ENCODE measurements around the gene CBL.

The CBL gene

DNA sequence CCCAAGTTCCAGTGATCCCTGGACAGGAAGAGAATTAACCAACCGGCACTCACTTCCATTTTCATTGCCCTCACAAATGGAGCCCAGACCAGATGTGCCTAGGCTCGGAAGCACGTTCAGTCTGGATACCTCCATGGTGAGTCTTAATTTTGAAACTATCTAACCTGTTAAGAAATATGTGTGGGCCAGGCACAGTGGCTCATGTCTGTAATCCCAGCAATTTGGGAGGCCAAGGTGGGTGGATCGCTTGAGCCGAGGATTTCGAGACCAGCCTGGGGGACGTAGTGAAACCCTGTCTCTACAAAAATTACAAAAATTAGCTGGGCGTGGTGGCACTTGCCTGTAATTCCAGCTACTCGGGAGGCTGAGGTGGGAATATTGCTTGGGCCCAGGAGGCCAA lies 79.3 kb downstream of the CBL start:
- Histone ChIP-seq H3K9me3 (ENCODE audit: control insufficient read depth, insufficient read depth, low read depth, low read length) (no peaks in the 10 kb centered on the region), H3K27ac (ENCODE audit: extremely low read depth, low read depth, low read length) (no peak overlapping the region), H3K4me3 (ENCODE audit: low read depth, low read length) (no peak overlapping the region), H3K4me1 (ENCODE audit: control insufficient read depth, insufficient read depth, low read length) (no peaks in the 10 kb centered on the region), H3K36me3 (ENCODE audit: control insufficient read depth in 2 of 2, insufficient read depth in 1 of 2, low read length in 2 of 2) (peaks cover 4 to 42% of the 10 kb centered on the region in 2 experiments; a peak in 2 of 3 replicates)
- TF ChIP-seq ZNF548 (tag by site-specific recombination; IDR thresholded peaks at IDR 0.05): no peak
- no peak for TF ChIP-seq ZNF600 (tag by site-specific recombination; IDR thresholded peaks at IDR 0.05)
- no peak for TF ChIP-seq ZNF626 (tag by site-specific recombination; IDR thresholded peaks at IDR 0.05)
- TF ChIP-seq ZNF175 (tag by site-specific recombination; IDR thresholded peaks at IDR 0.05): no peak
- TF ChIP-seq, protein P1, sequence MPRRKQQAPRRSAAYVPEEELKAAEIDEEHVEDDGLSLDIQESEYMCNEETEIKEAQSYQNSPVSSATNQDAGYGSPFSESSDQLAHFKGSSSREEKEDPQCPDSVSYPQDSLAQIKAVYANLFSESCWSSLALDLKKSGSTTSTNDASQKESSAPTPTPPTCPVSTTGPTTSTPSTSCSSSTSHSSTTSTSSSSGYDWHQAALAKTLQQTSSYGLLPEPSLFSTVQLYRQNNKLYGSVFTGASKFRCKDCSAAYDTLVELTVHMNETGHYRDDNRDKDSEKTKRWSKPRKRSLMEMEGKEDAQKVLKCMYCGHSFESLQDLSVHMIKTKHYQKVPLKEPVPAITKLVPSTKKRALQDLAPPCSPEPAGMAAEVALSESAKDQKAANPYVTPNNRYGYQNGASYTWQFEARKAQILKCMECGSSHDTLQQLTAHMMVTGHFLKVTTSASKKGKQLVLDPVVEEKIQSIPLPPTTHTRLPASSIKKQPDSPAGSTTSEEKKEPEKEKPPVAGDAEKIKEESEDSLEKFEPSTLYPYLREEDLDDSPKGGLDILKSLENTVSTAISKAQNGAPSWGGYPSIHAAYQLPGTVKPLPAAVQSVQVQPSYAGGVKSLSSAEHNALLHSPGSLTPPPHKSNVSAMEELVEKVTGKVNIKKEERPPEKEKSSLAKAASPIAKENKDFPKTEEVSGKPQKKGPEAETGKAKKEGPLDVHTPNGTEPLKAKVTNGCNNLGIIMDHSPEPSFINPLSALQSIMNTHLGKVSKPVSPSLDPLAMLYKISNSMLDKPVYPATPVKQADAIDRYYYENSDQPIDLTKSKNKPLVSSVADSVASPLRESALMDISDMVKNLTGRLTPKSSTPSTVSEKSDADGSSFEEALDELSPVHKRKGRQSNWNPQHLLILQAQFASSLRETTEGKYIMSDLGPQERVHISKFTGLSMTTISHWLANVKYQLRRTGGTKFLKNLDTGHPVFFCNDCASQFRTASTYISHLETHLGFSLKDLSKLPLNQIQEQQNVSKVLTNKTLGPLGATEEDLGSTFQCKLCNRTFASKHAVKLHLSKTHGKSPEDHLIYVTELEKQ (tag by site-specific recombination; IDR thresholded peaks at IDR 0.05; ENCODE audit: borderline replicate concordance): no peak
- no peak for TF ChIP-seq ZNF433 (tag by site-specific recombination; IDR thresholded peaks at IDR 0.05; ENCODE audit: low read depth)
- TF ChIP-seq, protein P2, sequence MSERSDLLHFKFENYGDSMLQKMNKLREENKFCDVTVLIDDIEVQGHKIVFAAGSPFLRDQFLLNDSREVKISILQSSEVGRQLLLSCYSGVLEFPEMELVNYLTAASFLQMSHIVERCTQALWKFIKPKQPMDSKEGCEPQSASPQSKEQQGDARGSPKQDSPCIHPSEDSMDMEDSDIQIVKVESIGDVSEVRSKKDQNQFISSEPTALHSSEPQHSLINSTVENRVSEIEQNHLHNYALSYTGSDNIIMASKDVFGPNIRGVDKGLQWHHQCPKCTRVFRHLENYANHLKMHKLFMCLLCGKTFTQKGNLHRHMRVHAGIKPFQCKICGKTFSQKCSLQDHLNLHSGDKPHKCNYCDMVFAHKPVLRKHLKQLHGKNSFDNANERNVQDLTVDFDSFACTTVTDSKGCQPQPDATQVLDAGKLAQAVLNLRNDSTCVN (tag by site-specific recombination; optimal IDR thresholded peaks at IDR 0.05): no peak
- no peak for TF ChIP-seq YY1 (tag by site-specific recombination; IDR thresholded peaks at IDR 0.05)
- TF ChIP-seq, protein P3, sequence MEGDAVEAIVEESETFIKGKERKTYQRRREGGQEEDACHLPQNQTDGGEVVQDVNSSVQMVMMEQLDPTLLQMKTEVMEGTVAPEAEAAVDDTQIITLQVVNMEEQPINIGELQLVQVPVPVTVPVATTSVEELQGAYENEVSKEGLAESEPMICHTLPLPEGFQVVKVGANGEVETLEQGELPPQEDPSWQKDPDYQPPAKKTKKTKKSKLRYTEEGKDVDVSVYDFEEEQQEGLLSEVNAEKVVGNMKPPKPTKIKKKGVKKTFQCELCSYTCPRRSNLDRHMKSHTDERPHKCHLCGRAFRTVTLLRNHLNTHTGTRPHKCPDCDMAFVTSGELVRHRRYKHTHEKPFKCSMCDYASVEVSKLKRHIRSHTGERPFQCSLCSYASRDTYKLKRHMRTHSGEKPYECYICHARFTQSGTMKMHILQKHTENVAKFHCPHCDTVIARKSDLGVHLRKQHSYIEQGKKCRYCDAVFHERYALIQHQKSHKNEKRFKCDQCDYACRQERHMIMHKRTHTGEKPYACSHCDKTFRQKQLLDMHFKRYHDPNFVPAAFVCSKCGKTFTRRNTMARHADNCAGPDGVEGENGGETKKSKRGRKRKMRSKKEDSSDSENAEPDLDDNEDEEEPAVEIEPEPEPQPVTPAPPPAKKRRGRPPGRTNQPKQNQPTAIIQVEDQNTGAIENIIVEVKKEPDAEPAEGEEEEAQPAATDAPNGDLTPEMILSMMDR (tag by site-specific recombination; IDR thresholded peaks at IDR 0.05): no peak
- no peak for TF ChIP-seq ZNF610 (tag by site-specific recombination; IDR thresholded peaks at IDR 0.05; ENCODE audit: borderline replicate concordance)
- TF ChIP-seq HOXD13 (CRISPR knock-in tag; IDR thresholded peaks at IDR 0.05; ENCODE audit: borderline replicate concordance): no peak
- TF ChIP-seq, protein P4, sequence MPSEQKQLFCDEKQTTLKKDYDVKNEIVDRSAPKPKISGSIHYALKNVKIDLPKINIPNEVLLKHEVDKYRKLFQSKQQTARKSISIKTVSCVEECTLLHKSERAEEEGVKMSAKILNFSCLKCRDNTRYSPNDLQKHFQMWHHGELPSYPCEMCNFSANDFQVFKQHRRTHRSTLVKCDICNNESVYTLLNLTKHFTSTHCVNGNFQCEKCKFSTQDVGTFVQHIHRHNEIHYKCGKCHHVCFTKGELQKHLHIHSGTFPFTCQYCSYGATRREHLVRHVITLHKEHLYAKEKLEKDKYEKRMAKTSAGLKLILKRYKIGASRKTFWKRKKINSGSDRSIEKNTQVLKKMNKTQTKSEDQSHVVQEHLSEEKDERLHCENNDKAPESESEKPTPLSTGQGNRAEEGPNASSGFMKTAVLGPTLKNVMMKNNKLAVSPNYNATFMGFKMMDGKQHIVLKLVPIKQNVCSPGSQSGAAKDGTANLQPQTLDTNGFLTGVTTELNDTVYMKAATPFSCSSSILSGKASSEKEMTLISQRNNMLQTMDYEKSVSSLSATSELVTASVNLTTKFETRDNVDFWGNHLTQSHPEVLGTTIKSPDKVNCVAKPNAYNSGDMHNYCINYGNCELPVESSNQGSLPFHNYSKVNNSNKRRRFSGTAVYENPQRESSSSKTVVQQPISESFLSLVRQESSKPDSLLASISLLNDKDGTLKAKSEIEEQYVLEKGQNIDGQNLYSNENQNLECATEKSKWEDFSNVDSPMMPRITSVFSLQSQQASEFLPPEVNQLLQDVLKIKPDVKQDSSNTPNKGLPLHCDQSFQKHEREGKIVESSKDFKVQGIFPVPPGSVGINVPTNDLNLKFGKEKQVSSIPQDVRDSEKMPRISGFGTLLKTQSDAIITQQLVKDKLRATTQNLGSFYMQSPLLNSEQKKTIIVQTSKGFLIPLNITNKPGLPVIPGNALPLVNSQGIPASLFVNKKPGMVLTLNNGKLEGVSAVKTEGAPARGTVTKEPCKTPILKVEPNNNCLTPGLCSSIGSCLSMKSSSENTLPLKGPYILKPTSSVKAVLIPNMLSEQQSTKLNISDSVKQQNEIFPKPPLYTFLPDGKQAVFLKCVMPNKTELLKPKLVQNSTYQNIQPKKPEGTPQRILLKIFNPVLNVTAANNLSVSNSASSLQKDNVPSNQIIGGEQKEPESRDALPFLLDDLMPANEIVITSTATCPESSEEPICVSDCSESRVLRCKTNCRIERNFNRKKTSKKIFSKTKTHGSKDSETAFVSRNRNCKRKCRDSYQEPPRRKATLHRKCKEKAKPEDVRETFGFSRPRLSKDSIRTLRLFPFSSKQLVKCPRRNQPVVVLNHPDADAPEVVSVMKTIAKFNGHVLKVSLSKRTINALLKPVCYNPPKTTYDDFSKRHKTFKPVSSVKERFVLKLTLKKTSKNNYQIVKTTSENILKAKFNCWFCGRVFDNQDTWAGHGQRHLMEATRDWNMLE (tag by site-specific recombination; conservative IDR thresholded peaks at IDR 0.05; ENCODE audit: low read depth): no peak
- POLR2A ChIA-PET: no interaction called here
- CTCF ChIA-PET: interaction anchor here (0.6 to 2.1 kb wide), 9 partner anchors 11 to 176 kb away, joined by 3 to 9 read pairs (median 3); partner anchors contain the start of gene CBL

DNA sequence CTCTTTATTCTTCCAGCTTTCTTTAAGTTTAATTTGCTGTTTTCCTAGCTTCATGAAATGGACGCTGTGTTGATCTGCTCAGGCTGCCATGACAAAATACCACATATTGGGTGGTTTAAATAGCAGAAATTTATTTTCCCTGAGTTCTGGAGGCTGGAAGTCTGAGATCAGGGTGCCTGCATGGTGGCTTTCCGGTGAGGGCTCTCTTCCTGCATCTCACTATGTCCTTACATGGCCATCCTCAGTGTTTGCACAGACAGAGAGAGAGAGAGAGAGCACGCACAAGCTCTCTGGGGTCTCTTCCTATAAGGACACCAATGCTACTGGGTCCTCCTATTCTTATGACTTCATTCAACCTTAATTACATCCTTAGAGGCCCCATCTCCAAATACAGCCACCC lies 82.1 kb downstream of the CBL start:
- Histone ChIP-seq H3K27ac (ENCODE audit: extremely low read depth, low read depth, low read length) (no peak overlapping the region), H3K4me3 (ENCODE audit: low read depth, low read length) (no peak overlapping the region), H3K36me3 (ENCODE audit: control insufficient read depth in 2 of 2, insufficient read depth in 1 of 2, low read length in 2 of 2) (peaks cover 4 to 46% of the 10 kb centered on the region in 2 experiments; a peak in 2 of 3 replicates), H3K9me3 (ENCODE audit: control insufficient read depth, insufficient read depth, low read depth, low read length) (no peaks in the 10 kb centered on the region), H3K4me1 (ENCODE audit: control insufficient read depth, insufficient read depth, low read length) (no peaks in the 10 kb centered on the region)
- CTCF ChIA-PET: interaction anchor here (1.1 to 1.9 kb wide), 2 partner anchors 11 to 92 kb away, joined by 3 to 4 read pairs; no protein-coding TSS in a partner anchor
- POLR2A ChIA-PET: no interaction called here
- TF ChIP-seq ZSCAN30 (tag by site-specific recombination; IDR thresholded peaks at IDR 0.05) (no peak), ZNF2 (tag by site-specific recombination; IDR thresholded peaks at IDR 0.05) (no peak), ZNF157 (tag by site-specific recombination; IDR thresholded peaks at IDR 0.05) (no peak), ZNF114 (tag by site-specific recombination; IDR thresholded peaks at IDR 0.05) (no peak), ZNF768 (tag by site-specific recombination; IDR thresholded peaks at IDR 0.05) (no peak), ZNF473 (tag by site-specific recombination; IDR thresholded peaks at IDR 0.05) (no peak)
- TF ChIP-seq, protein P1 (tag by site-specific recombination; IDR thresholded peaks at IDR 0.05; ENCODE audit: borderline replicate concordance): no peak
